SK-N-SH treated with all-trans-retinoic acid at 6 μM for 48 hours (cell line): ENCODE data around the gene AMDHD2.

ENCODE experiments used
- ATAC-seq: fragments of 200-7000 bp; cut with Tn5 transposase; 3 replicates; pipeline ENCODE4 v1.9.1; 2020; ENCODE audit warnings: mild to moderate bottlenecking, moderate library complexity
- ARNTL ChIP-seq: fragments of 450-650 bp; formaldehyde crosslinking; IDR thresholded peaks from 2 replicates; pipeline ENCODE4 v1.5.0; 2020; ENCODE audit warnings: low read depth, mild to moderate bottlenecking, moderate library complexity, borderline replicate concordance
- BACH2 ChIP-seq: fragments of 250-450 bp; sonication (Bioruptor Pico); IDR thresholded peaks from 2 replicates; pipeline ENCODE4 v1.9.0; 2021; ENCODE audit warnings: mild to moderate bottlenecking, borderline replicate concordance
- CREB5 ChIP-seq: fragments of 250-450 bp; sonication (Bioruptor Pico); IDR thresholded peaks from 2 replicates; pipeline ENCODE4 v1.5.1; 2020; ENCODE audit warnings: low read depth, mild to moderate bottlenecking, moderate library complexity
- CSDC2 ChIP-seq: fragments of 250-450 bp; sonication (Bioruptor Pico); IDR thresholded peaks from 2 replicates; pipeline ENCODE4 v1.5.0; 2020; ENCODE audit warnings: mild to moderate bottlenecking, moderate library complexity
- CSRNP3 ChIP-seq: fragments of 250-450 bp; sonication (Bioruptor Pico); IDR thresholded peaks from 2 replicates; pipeline ENCODE4 v1.5.1; 2021; ENCODE audit warnings: mild to moderate bottlenecking, moderate library complexity
- ESRRG ChIP-seq: fragments of 250-450 bp; sonication (Bioruptor Pico); IDR thresholded peaks from 2 replicates; pipeline ENCODE4 v1.6.1; 2021; ENCODE audit warnings: mild to moderate bottlenecking
- GLIS3 ChIP-seq: fragments of 250-450 bp; sonication (Bioruptor Pico); IDR thresholded peaks from 2 replicates; pipeline ENCODE4 v1.5.0; 2020; ENCODE audit warnings: mild to moderate bottlenecking, moderate library complexity
- ISL1 ChIP-seq: fragments of 250-450 bp; sonication (Bioruptor Pico); IDR thresholded peaks from 2 replicates; pipeline ENCODE4 v2.1.2; 2022; ENCODE audit warnings: mild to moderate bottlenecking, moderate library complexity
- OSR1 ChIP-seq: fragments of 250-450 bp; sonication (Bioruptor Pico); IDR thresholded peaks from 2 replicates; pipeline ENCODE4 v1.8.0; 2022; ENCODE audit warnings: moderate library complexity, mild to moderate bottlenecking, inconsistent platforms
- PATZ1 ChIP-seq: fragments of 250-450 bp; sonication (Bioruptor Pico); IDR thresholded peaks from 2 replicates; pipeline ENCODE4 v1.8.0; 2020; ENCODE audit warnings: mild to moderate bottlenecking, moderate library complexity, borderline replicate concordance
- POU6F1 ChIP-seq: fragments of 250-450 bp; sonication (Bioruptor Pico); IDR thresholded peaks from 2 replicates; pipeline ENCODE4 v1.8.0; 2021; ENCODE audit warnings: low read depth, mild to moderate bottlenecking, moderate library complexity, borderline replicate concordance
- PPARA ChIP-seq: fragments of 250-450 bp; sonication (Bioruptor Pico); IDR thresholded peaks from 2 replicates; pipeline ENCODE4 v1.5.0; 2020; ENCODE audit warnings: mild to moderate bottlenecking, borderline replicate concordance
- RARB ChIP-seq: fragments of 250-450 bp; sonication (Bioruptor Pico); IDR thresholded peaks from 2 replicates; pipeline ENCODE4 v1.8.0; 2021; ENCODE audit warnings: mild to moderate bottlenecking, moderate library complexity
- SNAI2 ChIP-seq: fragments of 250-450 bp; sonication (Bioruptor Pico); IDR thresholded peaks from 2 replicates; pipeline ENCODE4 v1.5.0; 2020; ENCODE audit warnings: mild to moderate bottlenecking, moderate library complexity
- TOX ChIP-seq: fragments of 250-450 bp; sonication (Bioruptor Pico); IDR thresholded peaks from 2 replicates; pipeline ENCODE4 v1.8.0; 2021; ENCODE audit warnings: mild to moderate bottlenecking, moderate library complexity, borderline replicate concordance
- TSHZ2 ChIP-seq: fragments of 250-450 bp; sonication (Bioruptor Pico); IDR thresholded peaks from 2 replicates; pipeline ENCODE4 v1.5.0; 2020; ENCODE audit warnings: mild to moderate bottlenecking, moderate library complexity
- ZC3H10 ChIP-seq: fragments of 250-450 bp; sonication (Bioruptor Pico); IDR thresholded peaks from 2 replicates; pipeline ENCODE4 v1.5.1; 2021; ENCODE audit warnings: mild to moderate bottlenecking, moderate library complexity
- ZFP3 ChIP-seq: fragments of 250-450 bp; sonication (Bioruptor Pico); IDR thresholded peaks from 2 replicates; pipeline ENCODE4 v1.5.0; 2020; ENCODE audit warnings: mild to moderate bottlenecking, moderate library complexity
- ZFP30 ChIP-seq: fragments of 450-650 bp; formaldehyde crosslinking; IDR thresholded peaks from 2 replicates; pipeline ENCODE4 v1.5.0; 2022; ENCODE audit warnings: mild to moderate bottlenecking, moderate library complexity
- ZNF565 ChIP-seq: fragments of 450-650 bp; formaldehyde crosslinking; conservative IDR thresholded peaks from 2 replicates; pipeline ENCODE4 v1.5.0; 2020; ENCODE audit warnings: low read depth, mild to moderate bottlenecking, moderate library complexity
- ZNF70 ChIP-seq: fragments of 450-650 bp; formaldehyde crosslinking; IDR thresholded peaks from 2 replicates; pipeline ENCODE4 v1.5.0; 2020; ENCODE audit warnings: mild to moderate bottlenecking, moderate library complexity
- ZNF8 ChIP-seq: fragments of 450-650 bp; formaldehyde crosslinking; IDR thresholded peaks from 2 replicates; pipeline ENCODE4 v1.5.0; 2020; ENCODE audit warnings: mild to moderate bottlenecking, moderate library complexity

Gene AMDHD2

GRCh38 chr16:2498531-2499253, 21.5 kb upstream of the AMDHD2 start:
- TF ChIP-seq PATZ1 (no peak), ESRRG (CRISPR knock-in tag) (no peak), ISL1 (CRISPR knock-in tag) (no peak), ZFP30 (CRISPR knock-in tag) (no peak), ZNF70 (no peak), POU6F1 (CRISPR knock-in tag) (no peak), PPARA (CRISPR knock-in tag) (no peak), SNAI2 (CRISPR knock-in tag) (no peak), CSDC2 (CRISPR knock-in tag) (no peak), TSHZ2 (CRISPR knock-in tag) (no peak), CREB5 (CRISPR knock-in tag) (no peak), TOX (CRISPR knock-in tag) (no peak), ZC3H10 (CRISPR knock-in tag) (no peak), ARNTL (CRISPR knock-in tag) (no peak), BACH2 (CRISPR knock-in tag) (no peak), CSRNP3 (CRISPR knock-in tag) (no peak), ZFP3 (CRISPR knock-in tag) (no peak), ZNF565 (CRISPR knock-in tag) (no peak)
- ATAC-seq: no peak

- ATAC-seq: no peak
- TF ChIP-seq POU6F1 (CRISPR knock-in tag) (no peak), ZNF565 (CRISPR knock-in tag) (no peak), BACH2 (CRISPR knock-in tag) (no peak), GLIS3 (no peak), OSR1 (no peak), ESRRG (CRISPR knock-in tag) (no peak), SNAI2 (CRISPR knock-in tag) (no peak), PATZ1 (no peak), ARNTL (CRISPR knock-in tag) (no peak), ZNF70 (no peak), RARB (CRISPR knock-in tag) (no peak), ZNF8 (CRISPR knock-in tag) (no peak), ZC3H10 (CRISPR knock-in tag) (no peak), ZFP3 (CRISPR knock-in tag) (no peak), TOX (CRISPR knock-in tag) (no peak), CSRNP3 (CRISPR knock-in tag) (no peak), ISL1 (CRISPR knock-in tag) (no peak)
Observed at GRCh38 chr16:2499454-2499853, 20.7 kb upstream of the AMDHD2 start.
